Bronchial epithelial cell (primary cell): ENCODE results near the gene KIRREL1. TPM values are rescaled to one million over a fixed set of nuclear protein-coding genes. Genes with fewer than 3 reads are reported as not detected.

ENCODE experiments used
- DNase-seq: peaks from one replicate; pipeline ENCODE4 v3.0.0-alpha.2; 2010; ENCODE audit warnings: low read depth
- FAIRE-seq: peaks from 2 replicates; lab custom pipeline; 2011; peaks lifted over from hg19 to GRCh38; lab: Jason Lieb, UNC
- H3K27me3 ChIP-seq: 2 replicates; pipeline ENCODE4 v1.5.1; 2011; ENCODE audit warnings: low read length; ENCODE audit not compliant: control insufficient read depth, insufficient read depth
- H3K36me3 ChIP-seq: 2 replicates; pipeline ENCODE4 v1.5.1; 2011; ENCODE audit warnings: low read length; ENCODE audit not compliant: control insufficient read depth, insufficient read depth
- H3K4me3 ChIP-seq: 2 replicates; pipeline ENCODE4 v1.5.1; 2011; ENCODE audit warnings: mild to moderate bottlenecking, low read depth, low read length, control low read depth
- total RNA-seq: library from RNA; depleted of rRNA; stranded (reverse); fragments of >200 nt; gene quantifications from 2 replicates; pipeline ENCODE4 v1.2.1, GENCODE V29; 2014
- TF ChIP-seq, protein P1 (sequence below): IDR thresholded peaks from 2 replicates; pipeline ENCODE4 v1.5.1; 2011; ENCODE audit warnings: mild to moderate bottlenecking, moderate library complexity, low read length, control low read depth, inconsistent platforms; ENCODE audit not compliant: insufficient read depth, severe bottlenecking

Gene KIRREL1
- total RNA-seq, 1 donor from 2014 or later = 24.2 TPM

DNA sequence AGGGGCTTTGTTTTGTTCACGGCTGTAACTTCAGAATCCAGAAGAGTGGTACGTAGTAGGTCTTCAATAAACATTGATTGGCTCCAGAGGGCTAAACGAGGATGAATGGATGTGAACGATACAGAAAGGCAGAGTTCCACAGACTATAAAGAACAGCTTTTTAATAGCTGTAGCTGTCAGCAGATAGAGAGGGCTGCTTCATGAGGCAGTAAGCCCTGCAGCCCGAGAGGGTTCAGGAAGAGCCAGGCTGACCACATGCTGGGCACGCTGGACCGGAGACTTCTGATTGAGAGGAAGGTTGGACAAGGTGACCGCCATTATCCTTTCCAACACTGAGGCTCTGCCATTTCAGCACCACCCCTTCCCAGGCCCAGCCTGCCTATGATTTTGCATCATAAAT is 45.3 kb downstream of the KIRREL1 start:
- FAIRE-seq = no peak
- DNase-seq = no peak
- Histone ChIP-seq H3K36me3 (no peaks in the 10 kb centered on the region), H3K27me3 (no peaks in the 10 kb centered on the region), H3K4me3 (no peak overlapping the region)
- TF ChIP-seq, protein P1, sequence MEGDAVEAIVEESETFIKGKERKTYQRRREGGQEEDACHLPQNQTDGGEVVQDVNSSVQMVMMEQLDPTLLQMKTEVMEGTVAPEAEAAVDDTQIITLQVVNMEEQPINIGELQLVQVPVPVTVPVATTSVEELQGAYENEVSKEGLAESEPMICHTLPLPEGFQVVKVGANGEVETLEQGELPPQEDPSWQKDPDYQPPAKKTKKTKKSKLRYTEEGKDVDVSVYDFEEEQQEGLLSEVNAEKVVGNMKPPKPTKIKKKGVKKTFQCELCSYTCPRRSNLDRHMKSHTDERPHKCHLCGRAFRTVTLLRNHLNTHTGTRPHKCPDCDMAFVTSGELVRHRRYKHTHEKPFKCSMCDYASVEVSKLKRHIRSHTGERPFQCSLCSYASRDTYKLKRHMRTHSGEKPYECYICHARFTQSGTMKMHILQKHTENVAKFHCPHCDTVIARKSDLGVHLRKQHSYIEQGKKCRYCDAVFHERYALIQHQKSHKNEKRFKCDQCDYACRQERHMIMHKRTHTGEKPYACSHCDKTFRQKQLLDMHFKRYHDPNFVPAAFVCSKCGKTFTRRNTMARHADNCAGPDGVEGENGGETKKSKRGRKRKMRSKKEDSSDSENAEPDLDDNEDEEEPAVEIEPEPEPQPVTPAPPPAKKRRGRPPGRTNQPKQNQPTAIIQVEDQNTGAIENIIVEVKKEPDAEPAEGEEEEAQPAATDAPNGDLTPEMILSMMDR = no peak

- Histone ChIP-seq H3K4me3 (no peak overlapping the region), H3K36me3 (no peaks in the 10 kb centered on the region), H3K27me3 (no peaks in the 10 kb centered on the region)
- FAIRE-seq = peak; percentile 92
- TF ChIP-seq, protein P1 = no peak
- peak; percentile 31 for DNase-seq
Observed at GRCh38 chr1:158039380-158039779, 45.9 kb downstream of the KIRREL1 start.

- Histone ChIP-seq H3K36me3 (no peaks in the 10 kb centered on the region), H3K27me3 (no peaks in the 10 kb centered on the region), H3K4me3 (no peak overlapping the region)
- TF ChIP-seq, protein P1 = no peak
- DNase-seq = no peak
- no peak for FAIRE-seq
Observed at GRCh38 chr1:158040323-158040722, 46.9 kb downstream of the KIRREL1 start.

DNA sequence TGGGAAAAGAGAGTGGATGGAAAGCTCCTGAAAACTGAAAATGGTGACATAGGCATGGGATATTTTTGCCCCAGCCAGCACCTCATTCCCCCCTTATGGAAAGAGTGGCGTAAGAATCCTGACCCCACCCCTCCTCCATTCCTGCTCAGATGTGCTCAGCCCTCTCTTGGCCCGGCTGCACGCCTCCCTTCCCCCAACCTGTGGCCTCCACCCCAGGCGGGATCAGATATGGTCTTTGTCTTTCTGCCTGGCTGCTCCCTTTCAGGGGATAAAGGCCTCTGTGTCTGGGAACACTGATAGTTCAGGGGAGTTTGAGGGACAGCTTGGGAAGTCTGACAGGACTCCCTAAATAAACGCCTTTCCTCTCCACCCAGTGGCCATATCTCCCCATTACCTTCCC is 49.8 kb downstream of the KIRREL1 start:
- no peak for DNase-seq
- Histone ChIP-seq H3K4me3 (no peak overlapping the region), H3K27me3 (no peaks in the 10 kb centered on the region), H3K36me3 (no peaks in the 10 kb centered on the region)
- TF ChIP-seq, protein P1 = no peak
- FAIRE-seq = peak; percentile 93

GRCh38 chr1:158045639-158046038 is 52.2 kb downstream of the KIRREL1 start:
- Histone ChIP-seq H3K4me3 (no peak overlapping the region), H3K27me3 (no peaks in the 10 kb centered on the region), H3K36me3 (no peaks in the 10 kb centered on the region)
- no peak for DNase-seq
- TF ChIP-seq, protein P1 = no peak
- no peak for FAIRE-seq
